ENCODE measurements around the gene MAFG. TPM values are rescaled to one million over a fixed set of nuclear protein-coding genes. Genes with fewer than 3 reads are reported as not detected.
A peak's percentile ranks its signal among the peaks of the same experiment; 100 is the strongest.

The MAFG gene
- total RNA-seq, 1 experiment from 2014 or later: 31.4 TPM

DNA sequence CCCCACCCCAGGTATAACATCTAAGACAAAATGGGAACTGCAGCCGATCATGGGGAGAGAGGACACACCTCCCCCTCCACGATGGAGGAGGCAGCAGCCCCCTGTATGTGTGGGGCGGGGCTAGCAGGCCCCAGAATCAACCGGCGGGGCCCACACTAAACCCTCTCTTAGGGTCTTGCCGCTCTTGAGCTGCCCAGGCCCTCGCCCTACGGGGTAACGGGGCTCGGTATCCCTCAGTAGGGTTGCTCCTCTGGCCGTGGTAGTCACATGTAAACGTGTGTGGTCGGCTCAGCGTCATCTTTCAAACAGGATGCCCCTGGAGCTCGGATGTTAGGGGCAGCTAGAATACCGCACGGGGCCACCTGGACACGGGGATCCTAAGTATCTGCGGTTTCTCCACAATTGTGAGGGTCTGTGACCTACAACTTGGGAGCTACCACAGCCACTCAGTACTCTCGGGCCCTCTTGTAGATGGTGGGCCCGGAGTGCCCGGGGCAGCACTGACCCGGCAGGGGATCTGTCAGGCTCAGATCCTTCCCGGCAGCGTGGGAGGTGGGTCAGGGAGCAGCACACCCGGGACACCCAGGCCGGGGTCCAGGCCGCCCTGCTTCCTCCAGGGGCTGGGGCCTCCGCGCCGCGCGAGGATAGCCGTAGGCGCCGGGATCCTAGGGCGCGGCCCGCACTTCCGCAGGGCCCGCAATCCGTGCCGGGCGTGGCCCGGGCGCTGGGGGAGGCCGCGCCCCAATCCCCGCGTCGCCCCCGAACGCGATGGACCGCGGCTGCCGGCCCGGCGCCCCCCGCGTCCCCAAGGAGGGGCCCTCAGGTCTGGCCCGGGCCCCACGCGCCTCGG is 57.2 kb downstream of the MAFG start:
- H3K23me2 ChIP-seq (ENCODE audit: insufficient read length, low read depth, low read length, poor library complexity, severe bottlenecking): peaks cover 8% of the 10 kb centered on the region
- no peak for TF ChIP-seq CTCF (conservative IDR thresholded peaks at IDR 0.05)
- peaks cover 17 to 34% of the 10 kb centered on the region in 2 experiments for H3K4me1 Mint-ChIP-seq

More for the DNA sequence above, 57.2 kb downstream of the MAFG start:
- no peak overlapping the region for H3K56ac ChIP-seq (ENCODE audit: insufficient read length, low read depth, low read length)
- H3K4me2 ChIP-seq (ENCODE audit: insufficient read depth, insufficient read length, low read length): peak overlapping the region; percentile 61
- no peak overlapping the region for H3K14ac ChIP-seq (ENCODE audit: insufficient read depth, low read length)
- no peak overlapping the region for H2BK12ac ChIP-seq (ENCODE audit: insufficient read length, low read depth, low read length)
- no peak overlapping the region for H3K27ac ChIP-seq (ENCODE audit: insufficient read length, low read depth, low read length)
- H2BK15ac ChIP-seq (ENCODE audit: low read depth, low read length): no peak overlapping the region
- no peak overlapping the region for H2AFZ ChIP-seq (ENCODE audit: low read length)
- H2BK20ac ChIP-seq (ENCODE audit: low read depth, low read length, poor library complexity, severe bottlenecking): no peak overlapping the region
- H4K5ac ChIP-seq (ENCODE audit: insufficient read length, low read depth, low read length): no peak overlapping the region
- no peaks in the 10 kb centered on the region for H3K4me1 ChIP-seq (ENCODE audit: insufficient read depth, low read length)
- Mint-ChIP-seq H3K9me3 (no peaks in the 10 kb centered on the region), H3K4me3 (peak overlapping the region; percentile 77 to 86), H3K36me3 (ENCODE audit: insufficient read depth in 1 of 3, low read depth in 3 of 3) (peaks cover 4 to 13% (median 6%) of the 10 kb centered on the region in 3 experiments; a peak in 6 of 7 replicates), H3K27me3 (ENCODE audit: low read depth) (no peaks in the 10 kb centered on the region; the same call in 1 of the 2 replicates), H3K27ac (peak overlapping the region; percentile 27 to 68 (median 44); a peak in 2 of 7 replicates)
- no CpG with 5 or more reads among the region's 65 CpGs for WGBS (ENCODE audit: extremely low coverage, insufficient read length, low lambda C conversion rate)
- H3K79me2 ChIP-seq (ENCODE audit: insufficient read depth, low read length): no peaks in the 10 kb centered on the region
- no peak overlapping the region for H3T11ph ChIP-seq (ENCODE audit: low read length)
- H3K9ac ChIP-seq (ENCODE audit: extremely low read depth, insufficient read length, low read length): peak overlapping the region; percentile 49
- DNase-seq: peak; percentile 62
- no peak overlapping the region for H2AK5ac ChIP-seq (ENCODE audit: insufficient read length, low read length)
- no peaks in the 10 kb centered on the region for H3K9me3 ChIP-seq (ENCODE audit: control insufficient read depth, low read depth, low read length)
- no peak overlapping the region for H3K4ac ChIP-seq (ENCODE audit: low read depth, low read length)
- no peak overlapping the region for H3K18ac ChIP-seq (ENCODE audit: insufficient read length, low read depth, low read length)
- no peak overlapping the region for H3K23ac ChIP-seq (ENCODE audit: insufficient read length, low read depth, low read length)
- no peaks in the 10 kb centered on the region for H3K27me3 ChIP-seq (ENCODE audit: insufficient read depth, low read length)
- no peaks in the 10 kb centered on the region for H3K79me1 ChIP-seq (ENCODE audit: insufficient read depth, low read depth, low read length, poor library complexity, severe bottlenecking)
- no peaks in the 10 kb centered on the region for H4K20me1 ChIP-seq (ENCODE audit: control insufficient read depth, insufficient read depth, insufficient read length)
- H4K8ac ChIP-seq (replicated peaks; ENCODE audit: insufficient read length, low read depth, low read length): no peak overlapping the region
- no peak overlapping the region for H4K91ac ChIP-seq (ENCODE audit: insufficient read length, low read depth, low read length)
- H2BK120ac ChIP-seq (ENCODE audit: low read depth, low read length, poor library complexity, severe bottlenecking): no peak overlapping the region
- H2BK5ac ChIP-seq (ENCODE audit: insufficient read length, low read length): no peak overlapping the region

Data from H9 (cell line).